ENCODE results near the gene HDGFL1. TPM values are rescaled to one million over a fixed set of nuclear protein-coding genes. Genes with fewer than 3 reads are reported as not detected.

Gene HDGFL1
- total RNA-seq, 4 donors from 2014 or later = not detected

GRCh38 chr6:22575190-22575589, 5.8 kb downstream of the HDGFL1 start:
- H3K27me3 ChIP-seq = no peaks in the 10 kb centered on the region
- no peak overlapping the region for H3K27ac ChIP-seq
- H3K4me3 ChIP-seq = no peak overlapping the region
- H3K36me3 ChIP-seq = no peaks in the 10 kb centered on the region
- H3K9me3 ChIP-seq = no peaks in the 10 kb centered on the region
- WGBS, 2 donors (ENCODE audit: low coverage in 1 of 2) = 50 to 60% methylated on average over 2 of the region's 2 CpGs
- ATAC-seq = no peak
- TF ChIP-seq POLR2A (IDR thresholded peaks at IDR 0.05) (no peak), POLR2AphosphoS5 (IDR thresholded peaks at IDR 0.05) (no peak), EP300 (IDR thresholded peaks at IDR 0.05) (no peak)
- TF ChIP-seq, protein P1, sequence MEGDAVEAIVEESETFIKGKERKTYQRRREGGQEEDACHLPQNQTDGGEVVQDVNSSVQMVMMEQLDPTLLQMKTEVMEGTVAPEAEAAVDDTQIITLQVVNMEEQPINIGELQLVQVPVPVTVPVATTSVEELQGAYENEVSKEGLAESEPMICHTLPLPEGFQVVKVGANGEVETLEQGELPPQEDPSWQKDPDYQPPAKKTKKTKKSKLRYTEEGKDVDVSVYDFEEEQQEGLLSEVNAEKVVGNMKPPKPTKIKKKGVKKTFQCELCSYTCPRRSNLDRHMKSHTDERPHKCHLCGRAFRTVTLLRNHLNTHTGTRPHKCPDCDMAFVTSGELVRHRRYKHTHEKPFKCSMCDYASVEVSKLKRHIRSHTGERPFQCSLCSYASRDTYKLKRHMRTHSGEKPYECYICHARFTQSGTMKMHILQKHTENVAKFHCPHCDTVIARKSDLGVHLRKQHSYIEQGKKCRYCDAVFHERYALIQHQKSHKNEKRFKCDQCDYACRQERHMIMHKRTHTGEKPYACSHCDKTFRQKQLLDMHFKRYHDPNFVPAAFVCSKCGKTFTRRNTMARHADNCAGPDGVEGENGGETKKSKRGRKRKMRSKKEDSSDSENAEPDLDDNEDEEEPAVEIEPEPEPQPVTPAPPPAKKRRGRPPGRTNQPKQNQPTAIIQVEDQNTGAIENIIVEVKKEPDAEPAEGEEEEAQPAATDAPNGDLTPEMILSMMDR (IDR thresholded peaks at IDR 0.05) = no peak
- H3K4me1 ChIP-seq = no peaks in the 10 kb centered on the region

DNA sequence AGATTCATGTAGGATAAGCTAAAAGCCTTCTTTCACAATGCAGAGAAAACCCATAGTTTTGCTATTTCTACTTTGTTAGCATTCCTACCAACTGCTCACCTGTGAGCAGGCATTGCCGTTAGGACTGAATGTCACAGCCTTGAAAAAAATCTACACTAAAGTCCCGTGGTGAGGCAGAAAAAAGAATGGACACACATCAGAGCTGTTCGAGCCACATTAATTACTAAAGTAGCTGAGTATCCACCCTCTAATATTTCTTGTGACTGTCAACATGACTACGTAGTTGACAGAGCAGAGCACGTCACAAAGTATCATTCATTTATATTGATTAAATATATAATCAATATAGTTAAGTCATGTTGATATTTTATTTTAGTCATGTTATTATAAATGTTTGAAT, 10.1 kb downstream of the HDGFL1 start:
- H3K4me1 ChIP-seq = no peaks in the 10 kb centered on the region
- no peak for ATAC-seq
- H3K9me3 ChIP-seq = no peaks in the 10 kb centered on the region
- H3K27ac ChIP-seq = no peak overlapping the region
- no peaks in the 10 kb centered on the region for H3K27me3 ChIP-seq
- H3K4me3 ChIP-seq = no peak overlapping the region
- no peaks in the 10 kb centered on the region for H3K36me3 ChIP-seq
- no peak for TF ChIP-seq POLR2A (IDR thresholded peaks at IDR 0.05)
- no peak for TF ChIP-seq EP300 (IDR thresholded peaks at IDR 0.05)
- WGBS, 2 donors (ENCODE audit: low coverage in 1 of 2) = 96 to 98% methylated on average over 5 of the region's 5 CpGs

GRCh38 chr6:22580337-22580736, 11.0 kb downstream of the HDGFL1 start:
- no peak overlapping the region for H3K4me3 ChIP-seq
- no peaks in the 10 kb centered on the region for H3K27me3 ChIP-seq
- TF ChIP-seq EP300 (IDR thresholded peaks at IDR 0.05) (no peak), POLR2AphosphoS5 (IDR thresholded peaks at IDR 0.05) (no peak), POLR2A (IDR thresholded peaks at IDR 0.05) (no peak)
- TF ChIP-seq, protein P1 (IDR thresholded peaks at IDR 0.05) = no peak
- H3K9me3 ChIP-seq = no peaks in the 10 kb centered on the region
- H3K27ac ChIP-seq = no peak overlapping the region
- 93 to 95% methylated on average over 4 to 5 of the region's 5 CpGs for WGBS, 2 donors (ENCODE audit: low coverage in 1 of 2)
- H3K4me1 ChIP-seq = no peaks in the 10 kb centered on the region
- H3K36me3 ChIP-seq = no peaks in the 10 kb centered on the region
- no peak for ATAC-seq

DNA sequence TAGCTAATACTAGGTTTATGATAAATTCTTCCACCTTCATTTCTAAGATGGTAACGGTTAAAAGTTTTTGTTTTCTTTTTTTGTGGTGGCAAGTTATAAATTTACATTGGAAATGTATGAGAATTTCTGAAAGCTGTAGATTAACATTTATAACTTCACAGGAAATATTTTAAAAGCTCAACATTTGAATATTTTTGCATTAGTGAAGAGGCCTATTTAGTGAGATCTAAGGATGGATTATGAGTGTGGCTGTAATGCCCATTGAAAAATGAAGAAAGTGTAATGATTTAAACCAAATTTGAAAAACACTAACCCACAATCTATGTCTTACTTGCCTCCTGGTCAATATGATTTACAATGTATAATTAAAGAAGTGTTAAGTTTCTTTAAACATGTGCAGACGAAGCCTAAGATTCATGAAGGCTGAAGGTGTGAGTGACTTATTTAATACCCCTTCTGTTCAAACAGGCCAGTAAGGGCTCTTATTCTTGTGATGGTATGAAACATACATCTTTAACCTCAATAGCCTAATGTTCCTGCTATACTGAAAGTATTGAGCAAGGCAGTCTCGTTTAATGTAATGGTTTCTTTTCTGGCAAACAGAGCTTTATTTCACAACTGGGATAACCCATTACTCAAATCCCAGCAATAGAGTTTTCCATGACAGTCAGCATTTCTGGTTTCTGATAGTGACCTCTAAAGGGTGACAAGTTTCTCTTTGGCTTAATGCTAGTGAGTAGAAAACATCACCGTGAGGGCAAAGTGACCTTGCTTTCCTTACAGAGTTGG, 13.2 kb downstream of the HDGFL1 start:
- Histone ChIP-seq H3K36me3 (no peaks in the 10 kb centered on the region), H3K27me3 (no peaks in the 10 kb centered on the region), H3K4me3 (no peak overlapping the region), H3K27ac (no peak overlapping the region), H3K4me1 (no peaks in the 10 kb centered on the region), H3K9me3 (no peaks in the 10 kb centered on the region)
- TF ChIP-seq POLR2A (IDR thresholded peaks at IDR 0.05) (no peak), EP300 (IDR thresholded peaks at IDR 0.05) (no peak), POLR2AphosphoS5 (IDR thresholded peaks at IDR 0.05) (no peak)
- TF ChIP-seq, protein P1 (IDR thresholded peaks at IDR 0.05) = no peak
- WGBS, 2 donors (ENCODE audit: low coverage in 1 of 2) = 80 to 91% methylated on average over 4 of the region's 4 CpGs
- no peak for ATAC-seq

GRCh38 chr6:22583230-22583629, 13.9 kb downstream of the HDGFL1 start:
- TF ChIP-seq POLR2AphosphoS5 (IDR thresholded peaks at IDR 0.05) = no peak
- TF ChIP-seq, protein P1 (IDR thresholded peaks at IDR 0.05) = no peak
- TF ChIP-seq POLR2A (IDR thresholded peaks at IDR 0.05) = no peak
- no peak for TF ChIP-seq EP300 (IDR thresholded peaks at IDR 0.05)
- no peak overlapping the region for H3K4me3 ChIP-seq
- WGBS, 2 donors (ENCODE audit: low coverage in 1 of 2) = 83 to 93% methylated on average over 5 of the region's 5 CpGs
- ATAC-seq = no peak
- no peaks in the 10 kb centered on the region for H3K36me3 ChIP-seq
- H3K9me3 ChIP-seq = no peaks in the 10 kb centered on the region
- H3K4me1 ChIP-seq = no peaks in the 10 kb centered on the region
- no peaks in the 10 kb centered on the region for H3K27me3 ChIP-seq
- no peak overlapping the region for H3K27ac ChIP-seq
